Suprapubic skin (tissue), 4 donors: ENCODE results near the gene PARD3B.

Experiments
- POLR2A ChIP-seq, 2 donors: fragments of 450-650 bp; IDR thresholded peaks; one replicate each; pipeline ENCODE4 v1.6.1; 2017; ENCODE audit warnings: antibody characterized with exemption in 2 of 2, mild to moderate bottlenecking in 2 of 2, moderate library complexity in 2 of 2
- POLR2AphosphoS5 ChIP-seq, 3 donors: sonication (generic); formaldehyde crosslinking; IDR thresholded peaks; one replicate each; pipeline ENCODE4 v1.6.1; 2017; ENCODE audit warnings: antibody characterized with exemption in 3 of 3

DNA sequence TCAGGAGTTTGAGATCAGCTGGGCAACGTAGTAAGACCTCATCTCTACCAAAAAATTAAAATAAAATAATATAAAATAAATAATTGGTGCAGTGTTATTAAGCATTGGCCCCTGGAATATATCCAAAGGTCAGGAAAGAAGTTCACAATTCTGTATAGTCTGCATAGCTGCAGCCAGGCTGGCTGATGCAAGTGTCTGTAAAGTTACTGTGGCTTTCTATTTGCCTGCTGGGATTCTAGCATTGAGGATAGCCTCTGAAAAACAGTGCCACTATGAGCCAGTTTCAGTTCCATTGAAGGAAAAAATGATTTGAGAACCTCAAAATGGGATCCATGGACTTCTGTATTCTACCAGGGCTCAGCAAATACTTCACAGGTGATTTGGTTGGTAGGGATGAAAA lies 208.6 kb downstream of the PARD3B start:
- TF ChIP-seq POLR2A (IDR thresholded peaks at IDR 0.05) (no peak), POLR2AphosphoS5 (IDR thresholded peaks at IDR 0.05) (no peak)
